A549 (cell line): ENCODE data around the gene AGR2.

Experiments
- CBX2 ChIP-seq: fragments of 200-600 bp; sonication (generic); IDR thresholded peaks from 2 replicates; pipeline ENCODE4 v1.6.1; 2016; ENCODE audit warnings: low read depth, mild to moderate bottlenecking, borderline replicate concordance
- ELK1 ChIP-seq: fragments of 150-350 bp; IDR thresholded peaks from 2 replicates; pipeline ENCODE4 v1.6.1; 2014; ENCODE audit warnings: low read depth, mild to moderate bottlenecking, low read length
- EP300 ChIP-seq, 2 experiments: fragments of >200 bp; sonication (Bioruptor Twin); formaldehyde crosslinking; IDR thresholded peaks; 2 replicates in 1 of 2; 3 replicates in 1 of 2; pipeline ENCODE4 v1.6.1; 2016 to 2017
- POLR2A ChIP-seq: IDR thresholded peaks from 2 replicates; pipeline ENCODE4 v1.6.1; 2012; ENCODE audit warnings: mild to moderate bottlenecking, low read length
- SMC3 ChIP-seq: fragments of >200 bp; sonication (Bioruptor Twin); formaldehyde crosslinking; IDR thresholded peaks from 3 replicates; pipeline ENCODE4 v1.6.1; 2018; ENCODE audit warnings: inconsistent platforms
- ZFP36 ChIP-seq: fragments of 450-650 bp; IDR thresholded peaks from 2 replicates; pipeline ENCODE4 v1.6.1; 2014; ENCODE audit warnings: borderline replicate concordance; ENCODE audit not compliant: partially characterized antibody
- TF ChIP-seq, protein P1 (sequence below): fragments of >200 bp; sonication (Bioruptor Twin); formaldehyde crosslinking; IDR thresholded peaks from 3 replicates; pipeline ENCODE4 v1.5.1; 2016
- TF ChIP-seq, protein P2 (sequence below): IDR thresholded peaks from 2 replicates; pipeline ENCODE4 v1.6.1; 2012
- TF ChIP-seq, protein P3 (sequence below): IDR thresholded peaks from 2 replicates; pipeline ENCODE4 v1.6.1; 2012

GRCh38 chr7:16745645-16746044, 59.2 kb downstream of the AGR2 start:
- no peak for TF ChIP-seq SMC3
- no peak for TF ChIP-seq POLR2A
- TF ChIP-seq, protein P1, sequence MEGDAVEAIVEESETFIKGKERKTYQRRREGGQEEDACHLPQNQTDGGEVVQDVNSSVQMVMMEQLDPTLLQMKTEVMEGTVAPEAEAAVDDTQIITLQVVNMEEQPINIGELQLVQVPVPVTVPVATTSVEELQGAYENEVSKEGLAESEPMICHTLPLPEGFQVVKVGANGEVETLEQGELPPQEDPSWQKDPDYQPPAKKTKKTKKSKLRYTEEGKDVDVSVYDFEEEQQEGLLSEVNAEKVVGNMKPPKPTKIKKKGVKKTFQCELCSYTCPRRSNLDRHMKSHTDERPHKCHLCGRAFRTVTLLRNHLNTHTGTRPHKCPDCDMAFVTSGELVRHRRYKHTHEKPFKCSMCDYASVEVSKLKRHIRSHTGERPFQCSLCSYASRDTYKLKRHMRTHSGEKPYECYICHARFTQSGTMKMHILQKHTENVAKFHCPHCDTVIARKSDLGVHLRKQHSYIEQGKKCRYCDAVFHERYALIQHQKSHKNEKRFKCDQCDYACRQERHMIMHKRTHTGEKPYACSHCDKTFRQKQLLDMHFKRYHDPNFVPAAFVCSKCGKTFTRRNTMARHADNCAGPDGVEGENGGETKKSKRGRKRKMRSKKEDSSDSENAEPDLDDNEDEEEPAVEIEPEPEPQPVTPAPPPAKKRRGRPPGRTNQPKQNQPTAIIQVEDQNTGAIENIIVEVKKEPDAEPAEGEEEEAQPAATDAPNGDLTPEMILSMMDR: no peak
- no peak for TF ChIP-seq EP300 (IDR thresholded peaks at IDR 0.05)
- TF ChIP-seq, protein P2, sequence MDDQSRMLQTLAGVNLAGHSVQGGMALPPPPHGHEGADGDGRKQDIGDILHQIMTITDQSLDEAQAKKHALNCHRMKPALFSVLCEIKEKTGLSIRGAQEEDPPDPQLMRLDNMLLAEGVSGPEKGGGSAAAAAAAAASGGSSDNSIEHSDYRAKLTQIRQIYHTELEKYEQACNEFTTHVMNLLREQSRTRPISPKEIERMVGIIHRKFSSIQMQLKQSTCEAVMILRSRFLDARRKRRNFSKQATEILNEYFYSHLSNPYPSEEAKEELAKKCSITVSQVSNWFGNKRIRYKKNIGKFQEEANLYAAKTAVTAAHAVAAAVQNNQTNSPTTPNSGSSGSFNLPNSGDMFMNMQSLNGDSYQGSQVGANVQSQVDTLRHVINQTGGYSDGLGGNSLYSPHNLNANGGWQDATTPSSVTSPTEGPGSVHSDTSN: no peak
- TF ChIP-seq CBX2: no peak
- TF ChIP-seq, protein P3, sequence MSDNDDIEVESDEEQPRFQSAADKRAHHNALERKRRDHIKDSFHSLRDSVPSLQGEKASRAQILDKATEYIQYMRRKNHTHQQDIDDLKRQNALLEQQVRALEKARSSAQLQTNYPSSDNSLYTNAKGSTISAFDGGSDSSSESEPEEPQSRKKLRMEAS: no peak
- TF ChIP-seq ELK1: no peak
- TF ChIP-seq ZFP36: no peak
